ENCODE measurements around the gene ZNF777.

DNA sequence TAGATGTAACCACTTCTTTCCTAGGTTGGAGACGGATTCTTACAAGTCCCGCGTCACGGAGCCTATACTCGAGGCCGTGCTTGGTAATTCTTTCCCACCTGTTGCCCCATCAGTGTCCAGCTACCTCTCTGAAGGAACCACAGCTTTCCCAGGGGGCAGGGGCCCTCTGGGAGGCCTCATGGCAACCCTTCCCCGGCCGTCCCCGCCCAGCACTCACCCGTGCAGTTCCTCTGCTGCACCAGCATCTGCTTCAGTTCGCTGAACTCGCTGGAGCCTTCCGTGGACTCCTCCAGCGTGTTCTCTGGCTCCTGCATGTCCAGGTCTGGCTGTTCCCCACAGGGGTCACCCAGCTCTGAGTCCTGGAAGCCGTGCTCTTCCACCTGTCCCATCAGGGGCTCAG lies 24.5 kb downstream of the ZNF777 start:
- TF ChIP-seq, protein P1, sequence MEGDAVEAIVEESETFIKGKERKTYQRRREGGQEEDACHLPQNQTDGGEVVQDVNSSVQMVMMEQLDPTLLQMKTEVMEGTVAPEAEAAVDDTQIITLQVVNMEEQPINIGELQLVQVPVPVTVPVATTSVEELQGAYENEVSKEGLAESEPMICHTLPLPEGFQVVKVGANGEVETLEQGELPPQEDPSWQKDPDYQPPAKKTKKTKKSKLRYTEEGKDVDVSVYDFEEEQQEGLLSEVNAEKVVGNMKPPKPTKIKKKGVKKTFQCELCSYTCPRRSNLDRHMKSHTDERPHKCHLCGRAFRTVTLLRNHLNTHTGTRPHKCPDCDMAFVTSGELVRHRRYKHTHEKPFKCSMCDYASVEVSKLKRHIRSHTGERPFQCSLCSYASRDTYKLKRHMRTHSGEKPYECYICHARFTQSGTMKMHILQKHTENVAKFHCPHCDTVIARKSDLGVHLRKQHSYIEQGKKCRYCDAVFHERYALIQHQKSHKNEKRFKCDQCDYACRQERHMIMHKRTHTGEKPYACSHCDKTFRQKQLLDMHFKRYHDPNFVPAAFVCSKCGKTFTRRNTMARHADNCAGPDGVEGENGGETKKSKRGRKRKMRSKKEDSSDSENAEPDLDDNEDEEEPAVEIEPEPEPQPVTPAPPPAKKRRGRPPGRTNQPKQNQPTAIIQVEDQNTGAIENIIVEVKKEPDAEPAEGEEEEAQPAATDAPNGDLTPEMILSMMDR (tag by site-specific recombination; IDR thresholded peaks at IDR 0.05): no peak
- TF ChIP-seq, protein P2, sequence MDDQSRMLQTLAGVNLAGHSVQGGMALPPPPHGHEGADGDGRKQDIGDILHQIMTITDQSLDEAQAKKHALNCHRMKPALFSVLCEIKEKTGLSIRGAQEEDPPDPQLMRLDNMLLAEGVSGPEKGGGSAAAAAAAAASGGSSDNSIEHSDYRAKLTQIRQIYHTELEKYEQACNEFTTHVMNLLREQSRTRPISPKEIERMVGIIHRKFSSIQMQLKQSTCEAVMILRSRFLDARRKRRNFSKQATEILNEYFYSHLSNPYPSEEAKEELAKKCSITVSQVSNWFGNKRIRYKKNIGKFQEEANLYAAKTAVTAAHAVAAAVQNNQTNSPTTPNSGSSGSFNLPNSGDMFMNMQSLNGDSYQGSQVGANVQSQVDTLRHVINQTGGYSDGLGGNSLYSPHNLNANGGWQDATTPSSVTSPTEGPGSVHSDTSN (CRISPR knock-in tag; IDR thresholded peaks at IDR 0.05): no peak
- no peak for TF ChIP-seq ZNF530 (tag by site-specific recombination; IDR thresholded peaks at IDR 0.05; ENCODE audit: low read depth)
